Astrocyte (in vitro differentiated cells and primary cell): ENCODE data around the gene TREX2.

Experiments
- EZH2 ChIP-seq: IDR thresholded peaks from 2 replicates; pipeline ENCODE4 v1.6.1; 2012; ENCODE audit warnings: mild to moderate bottlenecking, low read length, inconsistent platforms; ENCODE audit not compliant: insufficient read depth
- TF ChIP-seq, protein P1 (sequence below): IDR thresholded peaks from 2 replicates; pipeline ENCODE4 v1.5.1; 2011; ENCODE audit warnings: low read depth, mild to moderate bottlenecking, inconsistent platforms, low read length, moderate library complexity; ENCODE audit not compliant: insufficient read depth

DNA sequence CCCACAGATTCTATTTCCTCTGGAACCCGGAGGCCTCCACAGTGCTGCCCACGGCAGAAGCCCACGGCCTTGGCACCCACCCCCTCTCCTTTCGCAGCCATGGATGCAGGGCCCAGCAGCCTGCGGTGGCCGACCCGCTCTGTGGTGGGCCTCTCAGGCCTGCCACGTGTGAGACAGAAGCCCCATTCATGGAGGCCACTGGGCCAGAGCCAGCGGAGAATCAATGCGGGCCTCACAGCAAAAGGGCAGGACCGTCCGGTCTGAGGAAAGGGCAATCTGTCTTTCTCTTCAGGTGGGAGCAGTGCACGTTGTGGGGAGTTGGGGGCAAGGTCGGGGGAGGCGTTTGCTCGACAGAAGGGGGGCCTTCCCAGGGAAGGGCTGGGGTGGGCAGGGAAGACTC, 32.9 kb upstream of the TREX2 start:
- TF ChIP-seq, protein P1, sequence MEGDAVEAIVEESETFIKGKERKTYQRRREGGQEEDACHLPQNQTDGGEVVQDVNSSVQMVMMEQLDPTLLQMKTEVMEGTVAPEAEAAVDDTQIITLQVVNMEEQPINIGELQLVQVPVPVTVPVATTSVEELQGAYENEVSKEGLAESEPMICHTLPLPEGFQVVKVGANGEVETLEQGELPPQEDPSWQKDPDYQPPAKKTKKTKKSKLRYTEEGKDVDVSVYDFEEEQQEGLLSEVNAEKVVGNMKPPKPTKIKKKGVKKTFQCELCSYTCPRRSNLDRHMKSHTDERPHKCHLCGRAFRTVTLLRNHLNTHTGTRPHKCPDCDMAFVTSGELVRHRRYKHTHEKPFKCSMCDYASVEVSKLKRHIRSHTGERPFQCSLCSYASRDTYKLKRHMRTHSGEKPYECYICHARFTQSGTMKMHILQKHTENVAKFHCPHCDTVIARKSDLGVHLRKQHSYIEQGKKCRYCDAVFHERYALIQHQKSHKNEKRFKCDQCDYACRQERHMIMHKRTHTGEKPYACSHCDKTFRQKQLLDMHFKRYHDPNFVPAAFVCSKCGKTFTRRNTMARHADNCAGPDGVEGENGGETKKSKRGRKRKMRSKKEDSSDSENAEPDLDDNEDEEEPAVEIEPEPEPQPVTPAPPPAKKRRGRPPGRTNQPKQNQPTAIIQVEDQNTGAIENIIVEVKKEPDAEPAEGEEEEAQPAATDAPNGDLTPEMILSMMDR, result no peak
- no peak for TF ChIP-seq EZH2
